Neuronal stem cell (in vitro differentiated cells): ENCODE measurements around the gene HERC6.

Source experiments
- DNase-seq: peaks from one replicate; pipeline ENCODE4 v3.0.0-alpha.2; 2013; ENCODE audit warnings: low spot score
- H2AFZ ChIP-seq: one replicate; pipeline ENCODE4 v1.6.1; 2013; ENCODE audit warnings: mild to moderate bottlenecking, low read length, inconsistent platforms
- H2AK5ac ChIP-seq: 2 replicates; pipeline ENCODE4 v1.6.1; 2013; ENCODE audit warnings: low read depth, mild to moderate bottlenecking, inconsistent platforms, low read length, moderate library complexity, mixed read lengths
- H2BK120ac ChIP-seq: 2 replicates; pipeline ENCODE4 v1.6.1; 2013; ENCODE audit warnings: low read depth, mild to moderate bottlenecking, inconsistent platforms, low read length, moderate library complexity, mixed read lengths
- H2BK12ac ChIP-seq: one replicate; pipeline ENCODE4 v1.6.1; 2013; ENCODE audit warnings: low read length, inconsistent platforms
- H2BK15ac ChIP-seq: 2 replicates; pipeline ENCODE4 v1.6.1; 2013; ENCODE audit warnings: mild to moderate bottlenecking, low read length, inconsistent platforms, mixed read lengths
- H2BK5ac ChIP-seq: one replicate; pipeline ENCODE4 v1.6.1; 2013; ENCODE audit warnings: inconsistent platforms, mild to moderate bottlenecking, low read length, moderate library complexity
- H3K14ac ChIP-seq: one replicate; pipeline ENCODE4 v1.6.1; 2013; ENCODE audit warnings: low read length, inconsistent platforms
- H3K18ac ChIP-seq: 2 replicates; pipeline ENCODE4 v1.6.1; 2013; ENCODE audit warnings: low read length, inconsistent platforms
- H3K23ac ChIP-seq: 2 replicates; pipeline ENCODE4 v1.6.1; 2013; ENCODE audit warnings: low read depth, mild to moderate bottlenecking, mixed read lengths, low read length, inconsistent platforms; ENCODE audit not compliant: poor library complexity
- H3K27ac ChIP-seq: replicated peaks from 3 replicates; pipeline ENCODE4 v1.5.1; 2013; ENCODE audit warnings: low read length, inconsistent platforms
- H3K27me3 ChIP-seq, 3 experiments: 2 replicates each; pipeline ENCODE4 v1.6.1; 2013; ENCODE audit warnings: low read length in 3 of 3, mild to moderate bottlenecking in 2 of 3, inconsistent platforms in 1 of 3, low read depth in 1 of 3, mixed read lengths in 1 of 3, moderate library complexity in 1 of 3; ENCODE audit not compliant: control insufficient read depth in 3 of 3, insufficient read depth in 3 of 3
- H3K36me3 ChIP-seq, 2 donors: replicated peaks in 1 of 2; 2 replicates each; pipeline ENCODE4 v1.6.1; 2013; ENCODE audit warnings: low read length in 2 of 2; ENCODE audit not compliant: control insufficient read depth in 2 of 2, insufficient read depth in 2 of 2
- H3K4ac ChIP-seq: 2 replicates; pipeline ENCODE4 v1.6.1; 2013; ENCODE audit warnings: inconsistent platforms, mild to moderate bottlenecking, low read length, moderate library complexity
- H3K4me1 ChIP-seq, 2 donors: 1 replicate in 1 of 2; 2 replicates in 1 of 2; pipeline ENCODE4 v1.6.1; 2013; ENCODE audit warnings: low read length in 2 of 2, low read depth in 1 of 2; ENCODE audit not compliant: control insufficient read depth in 2 of 2, insufficient read depth in 1 of 2
- H3K4me2 ChIP-seq: one replicate; pipeline ENCODE4 v1.6.1; 2013; ENCODE audit warnings: mild to moderate bottlenecking, low read length, inconsistent platforms; ENCODE audit not compliant: insufficient read depth, poor library complexity, severe bottlenecking
- H3K4me3 ChIP-seq, 2 donors: 2 replicates each; pipeline ENCODE4 v1.5.1; 2013; ENCODE audit warnings: low read length in 2 of 2, mild to moderate bottlenecking in 2 of 2, inconsistent platforms in 1 of 2, moderate library complexity in 1 of 2
- H3K79me1 ChIP-seq: one replicate; pipeline ENCODE4 v1.6.1; 2013; ENCODE audit warnings: low read depth, mild to moderate bottlenecking, inconsistent platforms, low read length, moderate library complexity
- H3K9ac ChIP-seq: one replicate; pipeline ENCODE4 v1.6.1; 2013; ENCODE audit warnings: mild to moderate bottlenecking, low read depth, low read length, inconsistent platforms; ENCODE audit not compliant: poor library complexity
- H3K9me3 ChIP-seq, 2 donors: replicated peaks in 1 of 2; 2 replicates each; pipeline versions ENCODE3 to v1.6.1; 2013; ENCODE audit warnings: low read length in 2 of 2, mild to moderate bottlenecking in 2 of 2, inconsistent platforms in 1 of 2, low read depth in 1 of 2, mixed read lengths in 1 of 2, moderate library complexity in 1 of 2; ENCODE audit not compliant: control insufficient read depth in 2 of 2, insufficient read depth in 1 of 2
- H4K8ac ChIP-seq: one replicate; pipeline ENCODE4 v1.6.1; 2013; ENCODE audit warnings: low read depth, mild to moderate bottlenecking, inconsistent platforms, low read length, moderate library complexity
- H4K91ac ChIP-seq: one replicate; pipeline ENCODE4 v1.6.1; 2013; ENCODE audit warnings: low read length, low read depth, mild to moderate bottlenecking, inconsistent platforms; ENCODE audit not compliant: poor library complexity
- WGBS, 2 donors: extraction: QIAGEN DNeasy Blood & Tissue Kit; methylation state at CpG; one replicate each; pipeline ENCODE4 v1.1.7; 2013; ENCODE audit warnings: missing lambda C conversion rate in 2 of 2, mixed read lengths in 1 of 2; ENCODE audit not compliant: insufficient read length in 2 of 2, insufficient replicate concordance in 1 of 2; ENCODE audit errors: extremely low coverage in 2 of 2; 5-methylcytosine and 5-hydroxymethylcytosine counted together

Gene HERC6

GRCh38 chr4:88477229-88477860 lies 98.7 kb downstream of the HERC6 start:
- Histone ChIP-seq H3K18ac (no peak overlapping the region), H2BK12ac (no peak overlapping the region)

GRCh38 chr4:88478247-88478646 lies 99.6 kb downstream of the HERC6 start:
- Histone ChIP-seq H2BK120ac (no peak overlapping the region), H3K18ac (no peak overlapping the region), H3K9me3 (no peaks in the 10 kb centered on the region), H2BK12ac (no peak overlapping the region), H3K4me2 (no peak overlapping the region), H3K27me3 (no peaks in the 10 kb centered on the region), H3K27ac (no peak overlapping the region), H4K8ac (no peak overlapping the region), H3K14ac (no peak overlapping the region), H3K36me3 (no peaks in the 10 kb centered on the region), H3K4me3 (no peak overlapping the region), H4K91ac (no peak overlapping the region), H3K4ac (no peak overlapping the region), H2AK5ac (no peak overlapping the region), H3K4me1 (no peaks in the 10 kb centered on the region), H3K23ac (no peak overlapping the region), H2BK5ac (no peak overlapping the region), H3K79me1 (no peaks in the 10 kb centered on the region), H2AFZ (no peak overlapping the region), H3K9ac (no peak overlapping the region), H2BK15ac (no peak overlapping the region)
- WGBS, 2 donors, result no CpG with 5 or more reads among the region's 2 CpGs
- DNase-seq, result no peak

More at GRCh38 chr4:88477229-88477860, 98.7 kb downstream of the HERC6 start:
- no peaks in the 10 kb centered on the region for H3K79me1 ChIP-seq
- no peak overlapping the region for H4K91ac ChIP-seq
- H2BK5ac ChIP-seq, result no peak overlapping the region
- no peak overlapping the region for H2AK5ac ChIP-seq
- DNase-seq, result no peak
- H3K27me3 ChIP-seq, result no peaks in the 10 kb centered on the region
- H4K8ac ChIP-seq, result no peak overlapping the region
- H3K36me3 ChIP-seq, result no peaks in the 10 kb centered on the region
- H3K4ac ChIP-seq, result no peak overlapping the region
- H3K4me1 ChIP-seq, result no peaks in the 10 kb centered on the region
- H3K14ac ChIP-seq, result no peak overlapping the region
- no peak overlapping the region for H3K4me2 ChIP-seq
- H2BK15ac ChIP-seq, result no peak overlapping the region
- H2AFZ ChIP-seq, result no peak overlapping the region
- H3K9me3 ChIP-seq, result no peaks in the 10 kb centered on the region
- WGBS, 2 donors, result 80% methylated on average over 1 of the region's 5 CpGs; no CpG with 5 or more reads in 1 of the 2 donors
- H2BK120ac ChIP-seq, result no peak overlapping the region
- H3K27ac ChIP-seq, result no peak overlapping the region
- H3K9ac ChIP-seq, result no peak overlapping the region
- no peak overlapping the region for H3K23ac ChIP-seq
- no peak overlapping the region for H3K4me3 ChIP-seq

- Histone ChIP-seq H3K4ac (no peak overlapping the region), H4K8ac (no peak overlapping the region), H2AFZ (no peak overlapping the region), H3K4me1 (no peaks in the 10 kb centered on the region), H2BK120ac (no peak overlapping the region), H2AK5ac (no peak overlapping the region), H3K4me3 (no peak overlapping the region), H2BK15ac (no peak overlapping the region), H4K91ac (no peak overlapping the region), H3K27ac (no peak overlapping the region), H3K79me1 (no peaks in the 10 kb centered on the region), H3K9ac (no peak overlapping the region), H3K23ac (no peak overlapping the region), H3K18ac (no peak overlapping the region), H2BK5ac (no peak overlapping the region), H3K14ac (no peak overlapping the region), H2BK12ac (no peak overlapping the region), H3K27me3 (no peaks in the 10 kb centered on the region), H3K9me3 (no peaks in the 10 kb centered on the region), H3K4me2 (no peak overlapping the region), H3K36me3 (no peaks in the 10 kb centered on the region)
- no CpG with 5 or more reads among the region's 1 CpG for whole genome bisulfite sequencing, 2 donors
- no peak for DNase-seq
Measured at GRCh38 chr4:88481537-88481936, 102.9 kb downstream of the HERC6 start.

- Histone ChIP-seq H2BK120ac (no peak overlapping the region), H2BK15ac (no peak overlapping the region), H3K27me3 (no peaks in the 10 kb centered on the region), H3K9ac (no peak overlapping the region), H2AK5ac (no peak overlapping the region), H2BK12ac (no peak overlapping the region), H3K23ac (no peak overlapping the region), H3K9me3 (no peaks in the 10 kb centered on the region), H3K4ac (no peak overlapping the region), H4K8ac (no peak overlapping the region), H3K14ac (no peak overlapping the region), H2BK5ac (no peak overlapping the region), H3K4me2 (no peak overlapping the region), H3K4me3 (no peak overlapping the region), H3K79me1 (no peaks in the 10 kb centered on the region), H2AFZ (no peak overlapping the region), H3K36me3 (no peaks in the 10 kb centered on the region), H3K27ac (no peak overlapping the region), H3K18ac (no peak overlapping the region), H4K91ac (no peak overlapping the region), H3K4me1 (no peaks in the 10 kb centered on the region)
- DNase-seq, result no peak
- WGBS, 2 donors, result no CpG with 5 or more reads among the region's 4 CpGs
Measured at GRCh38 chr4:88489100-88489761, 110.6 kb downstream of the HERC6 start.
